Measurements from ENCODE around the gene PITPNC1. TPM values are rescaled to one million over a fixed set of nuclear protein-coding genes. Genes with fewer than 3 reads are reported as not detected.

Gene PITPNC1
- total RNA-seq, 1 experiment from 2014 or later = 4.2 TPM

- H3K9me3 Mint-ChIP-seq (ENCODE audit: unreplicated experiment) = no peaks in the 10 kb centered on the region
- H3K27me3 ChIP-seq (replicated peaks; ENCODE audit: control insufficient read depth, insufficient read depth, low read length) = no peaks in the 10 kb centered on the region
- H3K27ac Mint-ChIP-seq (ENCODE audit: unreplicated experiment) = peak overlapping the region; percentile 82
- no peak for DNase-seq
- H3K36me3 Mint-ChIP-seq (ENCODE audit: insufficient read depth, unreplicated experiment) = peaks cover 55% of the 10 kb centered on the region
- H3K4me3 Mint-ChIP-seq (ENCODE audit: unreplicated experiment) = peak overlapping the region; percentile 90
- H3K4me1 ChIP-seq = peaks cover 3% of the 10 kb centered on the region; the same call in 1 of the 2 replicates
- peaks cover 6% of the 10 kb centered on the region for H3K4me1 Mint-ChIP-seq (ENCODE audit: low read depth, unreplicated experiment)
- TSS peak; percentile 36 for BruUV-seq (replicated peaks)
- peaks cover 2% of the 10 kb centered on the region for H3K36me3 ChIP-seq (ENCODE audit: control insufficient read depth, insufficient read depth, low read length)
- H3K4me3 ChIP-seq (ENCODE audit: low read depth, low read length) = peak overlapping the region; percentile 94
- ChIA-PET POLR2A (no interaction called here), CTCF (interaction anchor here (0.7 kb wide), 1 partner anchor 110 kb away, joined by 3 read pairs; no protein-coding TSS in a partner anchor)
- no peak for TF ChIP-seq CTCF (IDR thresholded peaks at IDR 0.05; ENCODE audit: insufficient read depth in 1 of 2, low read depth in 1 of 2, low read length in 1 of 2, severe bottlenecking in 1 of 2, unreplicated experiment in 1 of 2)
- intact Hi-C loops (cut with micrococcal nuclease; ENCODE audit: unreplicated experiment) = no loop called here
- H3K27me3 Mint-ChIP-seq (ENCODE audit: insufficient read depth, unreplicated experiment) = no peaks in the 10 kb centered on the region
- no peaks in the 10 kb centered on the region for H3K9me3 ChIP-seq
Measured at GRCh38 chr17:67364847-67365737, 12.0 kb upstream of the PITPNC1 start.

GRCh38 chr17:67365738-67366192, 11.3 kb upstream of the PITPNC1 start:
- peak overlapping the region; percentile 82 for H3K27ac Mint-ChIP-seq (ENCODE audit: unreplicated experiment)
- Histone ChIP-seq H3K4me3 (ENCODE audit: low read depth, low read length) (peak overlapping the region; percentile 94), H3K9me3 (no peaks in the 10 kb centered on the region), H3K4me1 (peaks cover 3% of the 10 kb centered on the region; the same call in 1 of the 2 replicates), H3K36me3 (ENCODE audit: control insufficient read depth, insufficient read depth, low read length) (no peaks in the 10 kb centered on the region), H3K27me3 (replicated peaks; ENCODE audit: control insufficient read depth, insufficient read depth, low read length) (no peaks in the 10 kb centered on the region)
- no TSS peak for BruUV-seq (replicated peaks)
- H3K36me3 Mint-ChIP-seq (ENCODE audit: insufficient read depth, unreplicated experiment) = peaks cover 48% of the 10 kb centered on the region
- H3K4me3 Mint-ChIP-seq (ENCODE audit: unreplicated experiment) = peak overlapping the region; percentile 90
- H3K4me1 Mint-ChIP-seq (ENCODE audit: low read depth, unreplicated experiment) = no peaks in the 10 kb centered on the region
- intact Hi-C loops (cut with micrococcal nuclease; ENCODE audit: unreplicated experiment) = no loop called here
- ChIA-PET POLR2A (no interaction called here), CTCF (interaction anchor here (0.7 kb wide), 1 partner anchor 109 kb away, joined by 3 read pairs; no protein-coding TSS in a partner anchor)
- no peak for TF ChIP-seq CTCF (IDR thresholded peaks at IDR 0.05; ENCODE audit: insufficient read depth in 1 of 2, low read depth in 1 of 2, low read length in 1 of 2, severe bottlenecking in 1 of 2, unreplicated experiment in 1 of 2)
- DNase-seq = no peak
- H3K27me3 Mint-ChIP-seq (ENCODE audit: insufficient read depth, unreplicated experiment) = no peaks in the 10 kb centered on the region
- H3K9me3 Mint-ChIP-seq (ENCODE audit: unreplicated experiment) = no peaks in the 10 kb centered on the region

GRCh38 chr17:67366193-67367157, 10.6 kb upstream of the PITPNC1 start, which contains the start of gene PSMD12:
Gene PSMD12, minus strand, starts transcription at chr17:67366577. Its CDS starts 58 bp downstream, at chr17:67366519.
- H3K27ac Mint-ChIP-seq (ENCODE audit: unreplicated experiment) = peak within 1 kb of the TSS; percentile 82
- Histone ChIP-seq H3K4me1 (peaks cover 3% of the 10 kb centered on the region; the same call in 1 of the 2 replicates), H3K36me3 (ENCODE audit: control insufficient read depth, insufficient read depth, low read length) (no peaks in the 10 kb centered on the region), H3K4me3 (ENCODE audit: low read depth, low read length) (peak within 1 kb of the TSS; percentile 94), H3K27me3 (replicated peaks; ENCODE audit: control insufficient read depth, insufficient read depth, low read length) (no peaks in the 10 kb centered on the region), H3K9me3 (no peaks in the 10 kb centered on the region)
- peaks cover 41% of the 10 kb centered on the region for H3K36me3 Mint-ChIP-seq (ENCODE audit: insufficient read depth, unreplicated experiment)
- TF ChIP-seq CTCF (IDR thresholded peaks at IDR 0.05; ENCODE audit: insufficient read depth in 1 of 2, low read depth in 1 of 2, low read length in 1 of 2, severe bottlenecking in 1 of 2, unreplicated experiment in 1 of 2) = no peak
- no peaks in the 10 kb centered on the region for H3K4me1 Mint-ChIP-seq (ENCODE audit: low read depth, unreplicated experiment)
- H3K4me3 Mint-ChIP-seq (ENCODE audit: unreplicated experiment) = peak within 1 kb of the TSS; percentile 90
- POLR2A ChIA-PET = no interaction called here
- CTCF ChIA-PET = interaction anchor here (0.7 kb wide), 1 partner anchor 9 kb away, joined by 4 read pairs; no protein-coding TSS in a partner anchor
- H3K27me3 Mint-ChIP-seq (ENCODE audit: insufficient read depth, unreplicated experiment) = no peaks in the 10 kb centered on the region
- BruUV-seq (replicated peaks) = no TSS peak
- intact Hi-C loops (cut with micrococcal nuclease; ENCODE audit: unreplicated experiment) = no loop called here
- DNase-seq = peak; percentile 95 to 97
- no peaks in the 10 kb centered on the region for H3K9me3 Mint-ChIP-seq (ENCODE audit: unreplicated experiment)
